Stimulated activated CD4-positive, alpha-beta T cell treated with anti-CD3 and anti-CD28 coated beads, Interleukin-2, amount 100 ng/mL, for 24 hours (primary cell): ENCODE results near the gene FAM98C.
"Not testable (repeated sequence)": the region's sequence is repeated elsewhere in the genome, so short reads cannot be mapped to it uniquely, and the experiment has no call there.

Experiments used
- DNase-seq, 2 donors: peaks; one replicate each; pipeline ENCODE4 v3.0.0-alpha.2; 2020

Gene FAM98C

DNA sequence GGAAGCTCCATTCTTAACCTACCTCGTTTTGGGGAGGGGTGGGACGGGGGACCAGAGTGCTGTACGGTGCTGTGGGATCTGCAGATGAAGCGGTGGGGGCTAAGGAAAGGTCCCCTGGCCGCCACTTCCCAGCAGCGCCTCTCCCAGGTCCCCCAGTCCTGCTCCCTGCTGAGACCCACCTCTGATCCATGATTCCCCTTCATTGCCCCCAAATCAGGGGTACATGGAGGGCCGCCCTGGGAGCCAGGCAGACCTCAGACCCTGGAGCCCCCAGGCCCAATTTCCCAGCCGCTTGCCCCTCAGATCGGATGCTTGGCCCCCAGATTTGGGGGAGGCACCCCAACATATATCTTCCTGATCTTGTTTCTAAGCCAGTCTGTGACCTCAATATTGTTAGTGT is 3.8 kb upstream of the FAM98C start:
- no peak for DNase-seq

DNA sequence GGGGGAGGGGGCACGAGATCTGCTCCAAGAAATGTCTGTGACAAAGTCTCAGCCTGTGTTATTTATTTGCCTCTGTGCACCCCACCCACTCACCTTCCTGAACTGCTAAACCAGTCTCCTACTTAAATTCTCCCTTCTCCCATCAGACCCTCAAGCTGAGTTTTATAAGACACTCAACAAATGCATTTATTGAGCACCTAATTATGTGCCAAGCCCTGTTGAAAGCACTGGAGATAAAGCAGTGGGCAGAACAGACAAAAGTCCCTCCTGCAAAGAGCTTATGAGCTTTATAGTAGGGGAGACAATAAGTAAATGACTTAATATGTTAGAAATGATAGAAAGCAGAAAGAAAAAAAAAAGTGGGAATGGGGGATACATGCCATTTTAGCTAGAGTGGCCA is 3.4 kb upstream of the FAM98C start:
- DNase-seq, result no peak

- no peak for DNase-seq
Observed at GRCh38 chr19:38400361-38400760, 2.5 kb upstream of the FAM98C start.

GRCh38 chr19:38401148-38401547 is 1.7 kb upstream of the FAM98C start:
- DNase-seq, result no peak

- DNase-seq, result no peak
Observed at GRCh38 chr19:38402623-38402966, 298 bp upstream of the FAM98C start.

- no peak for DNase-seq
Observed at GRCh38 chr19:38404858-38405257, 2.0 kb downstream of the FAM98C start.

DNA sequence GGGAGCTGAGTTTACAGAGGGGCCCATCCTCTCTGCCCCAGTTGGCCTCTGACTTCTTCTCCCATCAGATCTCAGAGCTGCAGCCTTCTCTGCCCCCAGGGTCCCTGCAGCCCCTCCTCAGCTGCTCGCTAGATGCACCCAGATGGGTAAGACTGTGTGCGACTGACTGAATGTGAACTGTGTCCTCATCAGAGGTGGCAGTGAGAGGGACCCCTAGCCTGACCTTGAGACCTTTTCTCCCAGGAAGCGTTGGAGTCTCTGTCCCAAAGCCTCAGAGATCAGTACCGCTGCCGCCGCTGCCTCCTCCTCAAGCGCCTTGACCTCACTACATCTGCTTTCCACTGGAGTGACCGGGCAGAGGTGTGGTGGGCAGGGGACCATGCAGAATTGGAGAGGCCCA is 2.4 kb downstream of the FAM98C start:
- no peak for DNase-seq

- DNase-seq, result no peak
Observed at GRCh38 chr19:38409631-38410133, 6.8 kb downstream of the FAM98C start.

DNA sequence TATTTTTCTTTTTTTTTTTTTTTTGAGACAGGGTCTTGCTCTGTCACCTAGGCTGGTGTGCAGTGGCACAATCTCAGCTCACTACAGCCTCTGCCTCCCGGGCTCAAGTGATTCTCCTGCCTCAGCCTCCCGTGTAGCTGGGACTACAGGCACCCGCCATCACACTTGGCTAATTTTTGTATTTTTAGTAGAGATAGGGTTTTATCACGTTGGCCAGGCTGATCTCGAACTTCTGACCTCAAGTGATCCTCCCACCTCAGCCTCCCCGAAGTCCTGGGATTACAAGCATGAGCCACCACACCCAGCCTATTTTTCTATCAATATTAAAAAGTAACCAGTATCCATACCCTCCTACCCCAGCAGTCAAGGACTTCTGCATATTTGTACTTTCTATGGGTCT is 7.5 kb downstream of the FAM98C start:
- not testable (repeated sequence) for DNase-seq

GRCh38 chr19:38411041-38411712 is 8.3 kb downstream of the FAM98C start:
- no peak for DNase-seq

DNA sequence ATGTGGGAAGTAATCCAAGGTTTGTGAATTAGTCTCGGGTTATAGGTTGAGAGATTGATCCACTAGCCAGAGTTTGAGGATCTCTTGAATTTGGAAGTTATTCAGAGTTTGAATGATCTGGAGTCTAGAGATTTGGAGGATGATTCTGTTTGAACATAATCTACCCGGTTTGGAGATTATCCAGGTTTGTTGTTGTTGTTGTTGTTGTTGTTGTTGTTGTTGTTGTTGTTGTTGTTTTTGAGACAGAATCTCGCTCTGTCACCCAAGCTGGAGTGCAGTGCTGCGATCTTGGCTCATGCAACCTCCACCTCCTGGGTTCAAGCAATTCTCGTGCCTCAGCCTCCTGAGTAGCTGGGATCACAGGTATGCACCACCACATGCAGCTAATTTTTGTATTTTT is 9.0 kb downstream of the FAM98C start:
- DNase-seq, result not testable (repeated sequence)

GRCh38 chr19:38412491-38412890 is 9.6 kb downstream of the FAM98C start:
- DNase-seq, result no peak

- no peak for DNase-seq
Observed at GRCh38 chr19:38412961-38413360, 10.1 kb downstream of the FAM98C start.

- no peak for DNase-seq
Observed at GRCh38 chr19:38413416-38413815, 10.5 kb downstream of the FAM98C start.

DNA sequence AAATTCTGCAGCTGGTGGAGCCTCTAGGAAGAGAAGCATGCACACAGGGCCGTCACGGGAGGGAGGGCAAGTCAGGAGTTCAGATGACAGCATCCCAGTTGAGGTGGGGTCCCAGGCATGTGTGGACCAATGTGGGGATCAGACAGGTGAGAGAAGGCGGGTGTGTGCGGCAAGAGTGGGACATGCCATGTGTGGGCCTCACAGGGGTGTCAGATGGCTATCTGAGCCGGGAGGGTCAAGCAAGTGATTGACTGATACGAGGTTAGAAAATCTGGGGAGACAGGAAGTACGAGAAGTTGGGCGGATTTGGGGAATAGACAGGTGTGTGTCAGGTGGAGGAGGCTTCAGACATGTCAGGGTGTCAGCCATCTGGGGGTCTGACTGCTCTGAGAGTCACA is 14.3 kb downstream of the FAM98C start:
- DNase-seq, result no peak

DNA sequence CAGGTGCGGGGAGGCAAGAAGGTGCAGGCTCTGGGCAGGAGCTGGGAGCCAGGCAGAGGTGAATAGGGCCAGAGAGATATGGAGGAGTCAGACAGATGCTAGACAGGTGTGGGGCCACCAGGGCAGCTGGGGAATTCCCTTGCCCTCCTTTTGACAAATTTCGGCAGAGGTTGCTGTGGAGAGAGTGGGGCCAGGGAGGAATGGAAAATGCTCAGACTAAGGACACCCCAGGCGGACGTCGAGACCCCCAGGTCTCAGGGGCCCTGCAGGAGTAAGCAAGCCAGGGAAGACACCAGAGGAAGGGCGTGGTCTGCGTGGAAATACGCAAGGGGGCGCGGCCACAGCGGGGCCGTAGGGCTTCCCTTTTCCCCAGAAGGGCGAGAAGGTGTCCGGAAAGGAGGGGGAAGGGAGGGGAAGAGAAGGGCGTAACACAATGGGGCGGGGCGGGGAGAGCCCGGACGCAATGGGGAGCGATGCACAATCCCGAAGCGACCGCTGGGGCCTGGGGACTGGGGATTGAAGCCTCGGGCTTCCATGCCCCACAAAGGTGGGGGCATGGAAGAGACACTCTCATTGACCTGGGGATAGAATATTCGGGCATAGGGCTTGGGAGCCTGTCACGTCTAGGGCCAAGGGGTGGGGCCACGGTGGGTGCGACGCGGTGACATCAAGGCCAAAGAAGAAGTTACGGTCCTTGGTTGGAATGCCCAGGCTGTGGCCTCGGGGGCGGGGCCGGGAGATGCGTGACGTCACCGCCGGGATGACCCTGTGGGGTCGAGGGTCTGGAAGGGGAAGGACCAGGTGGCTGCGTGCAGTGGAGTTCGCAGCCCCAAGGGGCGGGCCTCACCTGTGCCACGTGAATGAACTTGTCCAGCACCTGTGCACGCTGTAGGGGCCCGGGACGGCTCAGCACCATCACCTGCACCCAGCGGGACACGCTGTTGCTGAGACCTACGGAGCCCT is 14.9 kb downstream of the FAM98C start:
- peak; percentile 64 to 75 for DNase-seq

GRCh38 chr19:38420935-38421334 is 18.0 kb downstream of the FAM98C start:
- no peak for DNase-seq

DNA sequence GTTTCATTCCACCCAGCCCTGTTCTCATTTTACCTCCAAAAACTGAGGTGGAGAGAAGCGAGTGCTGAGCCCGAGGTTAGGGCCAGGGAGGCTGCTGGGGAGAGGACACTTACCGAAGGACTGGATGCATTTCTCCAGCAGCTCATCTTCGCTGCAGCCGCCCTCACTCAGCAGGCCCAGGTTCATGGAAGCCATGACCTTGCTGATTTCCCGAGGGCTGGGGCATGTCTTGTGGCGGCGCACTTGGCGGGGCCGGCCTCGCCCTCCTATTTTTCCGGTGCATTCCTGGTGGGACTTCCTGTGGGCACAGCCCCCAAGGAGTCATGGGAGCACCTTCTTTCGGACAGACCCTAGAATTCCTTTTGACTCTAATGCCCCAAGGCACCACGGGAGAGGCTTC is 19.0 kb downstream of the FAM98C start:
- DNase-seq, result no peak

DNA sequence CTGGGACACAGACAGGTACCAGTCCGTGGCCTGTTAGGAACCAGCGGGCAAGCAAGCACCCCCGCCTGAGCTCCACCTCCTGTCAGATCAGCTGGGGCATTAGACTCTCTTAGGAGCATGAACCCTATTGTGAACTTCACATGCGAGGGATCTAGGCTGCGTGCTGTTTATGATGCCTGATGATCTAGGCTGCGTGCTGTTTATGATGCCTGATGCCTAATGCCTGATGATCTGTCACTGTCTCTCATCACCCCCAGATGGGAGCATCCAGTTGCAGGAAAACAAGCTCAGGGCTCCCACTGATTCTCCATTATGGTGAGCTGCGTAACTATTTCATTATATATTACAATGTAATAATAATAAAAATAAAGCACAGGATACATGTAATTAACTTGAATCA is 19.5 kb downstream of the FAM98C start:
- DNase-seq, result no peak

DNA sequence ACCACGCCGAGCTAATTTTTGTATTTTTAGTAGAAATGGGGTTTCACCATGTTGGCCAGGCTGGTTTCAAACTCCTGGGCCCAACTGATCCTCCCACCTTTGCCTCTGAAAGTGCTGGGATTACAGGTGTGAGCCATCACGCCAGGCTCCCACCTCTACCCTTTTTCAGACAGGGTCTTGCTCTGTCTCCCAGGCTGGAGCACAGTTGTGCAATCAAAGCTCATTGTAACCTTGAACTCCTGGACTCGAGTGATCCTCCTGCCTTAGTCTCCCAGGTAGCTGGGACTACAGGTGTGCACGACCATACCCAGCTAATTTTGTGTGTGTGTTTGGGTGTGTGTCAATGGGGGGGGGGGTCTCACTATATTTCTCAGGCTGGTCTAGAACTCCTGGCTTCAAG is 21.4 kb downstream of the FAM98C start:
- DNase-seq, result no peak

GRCh38 chr19:38425222-38425809 is 22.4 kb downstream of the FAM98C start:
- DNase-seq, result no peak

DNA sequence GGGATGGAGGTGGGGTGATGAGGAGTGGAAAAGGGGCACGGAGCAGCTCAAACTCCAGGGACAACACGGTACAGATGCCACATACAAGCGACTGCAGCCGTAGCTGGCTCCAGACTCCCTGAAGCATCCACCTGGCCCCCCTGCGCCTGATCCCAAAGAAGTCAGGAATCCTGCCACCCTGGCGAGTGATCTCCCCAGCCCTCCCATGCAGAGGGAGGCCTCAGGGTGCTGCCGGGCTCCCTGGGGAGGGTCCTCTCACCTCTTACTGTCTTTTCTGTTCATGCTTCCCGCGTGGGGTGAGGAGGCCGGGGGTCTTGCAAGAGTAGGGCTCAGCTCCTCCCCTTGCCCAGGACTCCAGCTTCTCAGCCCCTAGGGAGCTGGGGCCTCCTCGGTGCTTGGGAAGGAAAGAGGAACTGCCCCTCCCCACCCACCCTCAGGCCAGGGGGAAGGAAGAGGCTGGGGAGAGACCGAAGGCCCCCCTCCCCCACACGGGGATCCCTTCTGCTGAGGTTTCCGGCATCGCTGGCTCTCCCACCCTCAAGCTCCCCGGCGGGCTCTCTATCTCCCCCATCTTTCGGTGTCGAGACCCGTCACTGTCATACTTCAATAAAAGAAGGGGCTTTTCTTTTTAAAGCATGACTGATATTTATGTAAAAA is 23.0 kb downstream of the FAM98C start, which contains the start of gene RASGRP4:
Gene RASGRP4 (minus strand): TSS at position 410 of the 657 bp plus-strand sequence. CDS start 128 bp downstream, at position 282.
- DNase-seq, result peak; percentile 62 to 65
